K562 (cell line): ENCODE measurements around the gene SF3B3. TPM values are rescaled to one million over a fixed set of nuclear protein-coding genes. Genes with fewer than 3 reads are reported as not detected.

ENCODE experiments used
- ATAC-seq: fragments of 200-7000 bp; cut with Tn5 transposase; 3 replicates; pipeline ENCODE4 v1.9.1; 2020; ENCODE audit warnings: moderate library complexity
- BruUV-seq: library from RNA; stranded (reverse); fragments of 400-500 nt; replicated peaks from 2 replicates; lab custom pipeline; 2021; lab: Mats Ljungman, UMichigan
- CTCF ChIA-PET: fragments of 300-600 bp; formaldehyde crosslinking; extraction: SDS; loops from one replicate; lab custom pipeline; 2021; ENCODE audit warnings: low intra/inter-chr PET ratio; lab: Yijun Ruan, JAX
- POLR2A ChIA-PET: fragments of 300-600, 350-650 bp; sonication (Branson Sonifier 250); formaldehyde crosslinking; extraction: SDS; loops from one replicate; lab custom pipeline; 2021; ENCODE audit warnings: antibody characterized with exemption, inconsistent platforms; lab: Yijun Ruan, JAX
- DNase-seq, 4 experiments: peaks; one replicate each; pipeline versions ENCODE4 v3.0.0 to v3.0.0-alpha.2; 2011 to 2018; ENCODE audit warnings: low spot score in 3 of 4, mixed read lengths in 3 of 4; ENCODE audit errors: extremely low read depth in 1 of 4
- FAIRE-seq: peaks from 2 replicates; lab custom pipeline; 2011; peaks lifted over from hg19 to GRCh38; lab: Jason Lieb, UNC
- H2AFZ ChIP-seq: 2 replicates; pipeline ENCODE4 v1.6.0; 2011; ENCODE audit warnings: low read depth, low read length, control low read depth, inconsistent platforms
- H3K27ac ChIP-seq: fragments of 200-600 bp; 3 replicates; pipeline ENCODE4 v1.8.0; 2011; ENCODE audit warnings: low read depth, mild to moderate bottlenecking, control low read depth, inconsistent platforms, low read length, moderate library complexity, mixed read lengths; ENCODE audit errors: extremely low read depth
- H3K27me3 ChIP-seq, 2 experiments: fragments of 300-600 bp in 1 of 2; 2 replicates in 1 of 2; 3 replicates in 1 of 2; pipeline versions ENCODE4 v1.6.0 to v1.8.0; 2011; ENCODE audit warnings: inconsistent platforms in 2 of 2, low read length in 2 of 2, mild to moderate bottlenecking in 1 of 2, mixed read lengths in 1 of 2, moderate library complexity in 1 of 2; ENCODE audit not compliant: control insufficient read depth in 2 of 2, insufficient read depth in 2 of 2
- H3K36me3 ChIP-seq: fragments of 300-600 bp; 3 replicates; pipeline ENCODE4 v1.8.0; 2011; ENCODE audit warnings: mild to moderate bottlenecking, low read length, inconsistent platforms; ENCODE audit not compliant: control insufficient read depth, insufficient read depth
- H3K4me1 ChIP-seq, 2 experiments: fragments of 200-600 bp in 1 of 2; replicated peaks in 1 of 2; 2 replicates in 1 of 2; 3 replicates in 1 of 2; pipeline versions ENCODE4 v1.5.1 to v1.8.0; 2011; ENCODE audit warnings: inconsistent platforms in 2 of 2, low read length in 2 of 2, mild to moderate bottlenecking in 1 of 2, mixed read lengths in 1 of 2, moderate library complexity in 1 of 2; ENCODE audit not compliant: control insufficient read depth in 2 of 2, insufficient read depth in 2 of 2
- H3K4me2 ChIP-seq: 2 replicates; pipeline ENCODE4 v1.6.1; 2011; ENCODE audit warnings: low read length, control low read depth, inconsistent platforms, mixed read lengths; ENCODE audit not compliant: insufficient read depth
- H3K4me3 ChIP-seq: fragments of 200-600 bp; sonication (generic), shearing (Covaris generic); 2 replicates; pipeline ENCODE4 v1.5.1; 2016; ENCODE audit warnings: control low read depth, inconsistent platforms
- H3K79me2 ChIP-seq: fragments of 200-600 bp; 3 replicates; pipeline ENCODE4 v1.8.0; 2011; ENCODE audit warnings: low read length, inconsistent platforms; ENCODE audit not compliant: control insufficient read depth, insufficient read depth
- H3K9ac ChIP-seq, 2 experiments: 2 replicates each; pipeline versions ENCODE4 v1.6.0 to v1.6.1; 2011; ENCODE audit warnings: low read depth in 2 of 2, low read length in 2 of 2, control low read depth in 1 of 2, inconsistent platforms in 1 of 2, mild to moderate bottlenecking in 1 of 2, mixed read lengths in 1 of 2; ENCODE audit not compliant: insufficient read depth in 1 of 2
- H3K9me1 ChIP-seq: one replicate; pipeline ENCODE4 v1.6.0; 2011; ENCODE audit warnings: inconsistent platforms, mild to moderate bottlenecking, low read length, moderate library complexity; ENCODE audit not compliant: control insufficient read depth, insufficient read depth
- H3K9me3 ChIP-seq: replicated peaks from 2 replicates; pipeline ENCODE4 v1.5.1; 2011; ENCODE audit warnings: low read depth, low read length, inconsistent platforms; ENCODE audit not compliant: control insufficient read depth, insufficient read depth
- H4K20me1 ChIP-seq: replicated peaks from 2 replicates; pipeline ENCODE4 v1.6.1; 2011; ENCODE audit warnings: low read length, inconsistent platforms, mixed read lengths; ENCODE audit not compliant: control insufficient read depth, insufficient read depth
- CCAR2 ChIP-seq: fragments of 200-400 bp; formaldehyde crosslinking; IDR thresholded peaks from 2 replicates; pipeline ENCODE4 v1.6.1; 2017; ENCODE audit warnings: mild to moderate bottlenecking, low read depth, low read length
- CEBPB ChIP-seq: fragments of 450-650 bp; IDR thresholded peaks from 2 replicates; pipeline ENCODE4 v1.6.1; 2016; ENCODE audit warnings: missing genetic modification characterization, missing compliant biosample characterization
- POLR2H ChIP-seq: IDR thresholded peaks from 2 replicates; pipeline ENCODE4 v1.6.1; 2016; ENCODE audit warnings: missing genetic modification characterization, low read depth, mild to moderate bottlenecking, control low read depth, missing compliant biosample characterization, moderate library complexity
- RAD51 ChIP-seq: fragments of 450-650 bp; IDR thresholded peaks from 2 replicates; pipeline ENCODE4 v1.7.1; 2016; ENCODE audit warnings: low read depth, mild to moderate bottlenecking, borderline replicate concordance
- SMC3 ChIP-seq: conservative IDR thresholded peaks from 2 replicates; pipeline ENCODE4 v1.6.1; 2011; ENCODE audit warnings: low read depth, low read length, improper control_type of control experiment; ENCODE audit not compliant: insufficient read depth
- TEAD4 ChIP-seq, 2 experiments: sonication (generic) in 1 of 2; formaldehyde crosslinking in 1 of 2; IDR thresholded peaks; 2 replicates each; pipeline versions ENCODE4 v1.6.1 to v1.8.0; 2012 to 2022; ENCODE audit warnings: borderline replicate concordance in 1 of 2, inconsistent platforms in 1 of 2, low read length in 1 of 2, mild to moderate bottlenecking in 1 of 2, missing genetic modification reagents in 1 of 2
- ZBTB17 ChIP-seq: fragments of 450-650 bp; formaldehyde crosslinking; IDR thresholded peaks from 2 replicates; pipeline ENCODE4 v1.4.0; 2020; ENCODE audit warnings: mild to moderate bottlenecking
- ZNF143 ChIP-seq: sonication (generic); formaldehyde crosslinking; IDR thresholded peaks from 2 replicates; pipeline ENCODE4 v1.9.0; 2022; ENCODE audit warnings: mild to moderate bottlenecking, missing genetic modification reagents
- WGBS: fragments of 100-300 bp; shearing (Covaris generic); methylation state at CpG from one replicate; pipeline ENCODE4 v1.1.6; 2016; ENCODE audit warnings: low coverage, mixed read lengths; ENCODE audit not compliant: insufficient coverage; ENCODE audit errors: missing lambda C conversion rate; 5-methylcytosine and 5-hydroxymethylcytosine counted together
- in situ Hi-C: fragments of 300-500 bp; cut with MboI; formaldehyde crosslinking; loops from 4 replicates; pipeline ENCODE4 v1.15.0; 2018; ENCODE audit warnings: inconsistent platforms, mixed read lengths
- intact Hi-C: fragments of 100-400 bp; cut with micrococcal nuclease; formaldehyde crosslinking; loops from 2 replicates; pipeline ENCODE4 v1.14.2; 2022
- polyA plus RNA-seq, 8 experiments: library from polyadenylated mRNA; depleted of rRNA in 4 of 8; stranded (reverse) in 5 of 8; unstranded in 3 of 8; fragments of >200 nt; fragmentation: Nextera tagmentation in 2 of 8; fragmentation: Illumina TruSeq in 1 of 8; extraction: Ambion mirVana in 2 of 8; extraction: Trizol in 1 of 8; gene quantifications; 2 replicates each; pipeline versions ENCODE4 v1.2.1 to v1.2.3, GENCODE V29; 2011 to 2014; ENCODE audit warnings: inconsistent platforms in 1 of 8, missing spikeins in 1 of 8
- total RNA-seq, 7 experiments: library from RNA; depleted of rRNA in 6 of 7; stranded (reverse); fragments of >200 nt in 6 of 7; fragmentation: Illumina TruSeq in 2 of 7; extraction: Trizol in 2 of 7; gene quantifications; 2 replicates each; pipeline versions ENCODE4 v1.2.1 to v1.2.3, GENCODE V29; 2011 to 2021; ENCODE audit warnings: low replicate concordance in 1 of 7
- TF ChIP-seq, protein P1 (sequence below): sonication (generic); formaldehyde crosslinking; IDR thresholded peaks from 2 replicates; pipeline ENCODE4 v1.8.1; 2023; ENCODE audit warnings: mild to moderate bottlenecking, missing genetic modification reagents
- TF ChIP-seq, protein P2 (sequence below): sonication (generic); IDR thresholded peaks from 2 replicates; pipeline ENCODE4 v1.6.1; 2016
- TF ChIP-seq, protein P3 (sequence below), 3 experiments: fragments of 200-800 bp in 1 of 3; fragments of 250-450 bp in 1 of 3; fragments of 450-650 bp in 1 of 3; sonication (Bioruptor Pico) in 1 of 3; sonication (Bioruptor generic) in 1 of 3; formaldehyde crosslinking in 1 of 3; IDR thresholded peaks; 2 replicates each; pipeline versions ENCODE4 v1.6.1 to v1.8.0; 2016 to 2022; ENCODE audit warnings: mild to moderate bottlenecking in 2 of 3, missing genetic modification characterization in 2 of 3, missing compliant biosample characterization in 1 of 3, moderate library complexity in 1 of 3

The SF3B3 gene
- total and polyA plus RNA-seq, 9 of the 15 experiments (the other 6 are each of a cell fraction or from before 2014, with no cell fraction given): 98.9 to 546 (median 221) TPM

GRCh38 chr16:70576431-70577255, 53.0 kb downstream of the SF3B3 start:
- CTCF ChIA-PET: no interaction called here
- peak; percentile 57 for FAIRE-seq
- TF ChIP-seq SMC3 (no peak), TEAD4 (IDR thresholded peaks at IDR 0.05; ENCODE audit: low read length) (0 out of 2 replicates have a peak, but pooled peaks have one; percentile 16), TEAD4 (CRISPR knock-in tag; IDR thresholded peaks at IDR 0.05; ENCODE audit: borderline replicate concordance) (no peak), POLR2H (tag) (peak; percentile 34; the same call in 1 of the 2 replicates), ZBTB17 (CRISPR knock-in tag) (0 out of 2 replicates have a peak, but pooled peaks have one; percentile 43), ZNF143 (CRISPR knock-in tag) (no peak), CCAR2 (no peak), RAD51 (peak; percentile 35), CEBPB (tag) (peak; percentile 85)
- TF ChIP-seq, protein P1, sequence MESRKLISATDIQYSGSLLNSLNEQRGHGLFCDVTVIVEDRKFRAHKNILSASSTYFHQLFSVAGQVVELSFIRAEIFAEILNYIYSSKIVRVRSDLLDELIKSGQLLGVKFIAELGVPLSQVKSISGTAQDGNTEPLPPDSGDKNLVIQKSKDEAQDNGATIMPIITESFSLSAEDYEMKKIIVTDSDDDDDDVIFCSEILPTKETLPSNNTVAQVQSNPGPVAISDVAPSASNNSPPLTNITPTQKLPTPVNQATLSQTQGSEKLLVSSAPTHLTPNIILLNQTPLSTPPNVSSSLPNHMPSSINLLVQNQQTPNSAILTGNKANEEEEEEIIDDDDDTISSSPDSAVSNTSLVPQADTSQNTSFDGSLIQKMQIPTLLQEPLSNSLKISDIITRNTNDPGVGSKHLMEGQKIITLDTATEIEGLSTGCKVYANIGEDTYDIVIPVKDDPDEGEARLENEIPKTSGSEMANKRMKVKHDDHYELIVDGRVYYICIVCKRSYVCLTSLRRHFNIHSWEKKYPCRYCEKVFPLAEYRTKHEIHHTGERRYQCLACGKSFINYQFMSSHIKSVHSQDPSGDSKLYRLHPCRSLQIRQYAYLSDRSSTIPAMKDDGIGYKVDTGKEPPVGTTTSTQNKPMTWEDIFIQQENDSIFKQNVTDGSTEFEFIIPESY (CRISPR knock-in tag): no peak
- TF ChIP-seq, protein P2, sequence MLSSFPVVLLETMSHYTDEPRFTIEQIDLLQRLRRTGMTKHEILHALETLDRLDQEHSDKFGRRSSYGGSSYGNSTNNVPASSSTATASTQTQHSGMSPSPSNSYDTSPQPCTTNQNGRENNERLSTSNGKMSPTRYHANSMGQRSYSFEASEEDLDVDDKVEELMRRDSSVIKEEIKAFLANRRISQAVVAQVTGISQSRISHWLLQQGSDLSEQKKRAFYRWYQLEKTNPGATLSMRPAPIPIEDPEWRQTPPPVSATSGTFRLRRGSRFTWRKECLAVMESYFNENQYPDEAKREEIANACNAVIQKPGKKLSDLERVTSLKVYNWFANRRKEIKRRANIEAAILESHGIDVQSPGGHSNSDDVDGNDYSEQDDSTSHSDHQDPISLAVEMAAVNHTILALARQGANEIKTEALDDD: no peak
- TF ChIP-seq, protein P3, sequence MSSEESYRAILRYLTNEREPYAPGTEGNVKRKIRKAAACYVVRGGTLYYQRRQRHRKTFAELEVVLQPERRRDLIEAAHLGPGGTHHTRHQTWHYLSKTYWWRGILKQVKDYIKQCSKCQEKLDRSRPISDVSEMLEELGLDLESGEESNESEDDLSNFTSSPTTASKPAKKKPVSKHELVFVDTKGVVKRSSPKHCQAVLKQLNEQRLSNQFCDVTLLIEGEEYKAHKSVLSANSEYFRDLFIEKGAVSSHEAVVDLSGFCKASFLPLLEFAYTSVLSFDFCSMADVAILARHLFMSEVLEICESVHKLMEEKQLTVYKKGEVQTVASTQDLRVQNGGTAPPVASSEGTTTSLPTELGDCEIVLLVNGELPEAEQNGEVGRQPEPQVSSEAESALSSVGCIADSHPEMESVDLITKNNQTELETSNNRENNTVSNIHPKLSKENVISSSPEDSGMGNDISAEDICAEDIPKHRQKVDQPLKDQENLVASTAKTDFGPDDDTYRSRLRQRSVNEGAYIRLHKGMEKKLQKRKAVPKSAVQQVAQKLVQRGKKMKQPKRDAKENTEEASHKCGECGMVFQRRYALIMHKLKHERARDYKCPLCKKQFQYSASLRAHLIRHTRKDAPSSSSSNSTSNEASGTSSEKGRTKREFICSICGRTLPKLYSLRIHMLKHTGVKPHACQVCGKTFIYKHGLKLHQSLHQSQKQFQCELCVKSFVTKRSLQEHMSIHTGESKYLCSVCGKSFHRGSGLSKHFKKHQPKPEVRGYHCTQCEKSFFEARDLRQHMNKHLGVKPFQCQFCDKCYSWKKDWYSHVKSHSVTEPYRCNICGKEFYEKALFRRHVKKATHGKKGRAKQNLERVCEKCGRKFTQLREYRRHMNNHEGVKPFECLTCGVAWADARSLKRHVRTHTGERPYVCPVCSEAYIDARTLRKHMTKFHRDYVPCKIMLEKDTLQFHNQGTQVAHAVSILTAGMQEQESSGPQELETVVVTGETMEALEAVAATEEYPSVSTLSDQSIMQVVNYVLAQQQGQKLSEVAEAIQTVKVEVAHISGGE (CRISPR knock-in tag; IDR thresholded peaks at IDR 0.05): no peak

More at GRCh38 chr16:70576431-70577255, 53.0 kb downstream of the SF3B3 start:
- ATAC-seq: peak; percentile 31
- Histone ChIP-seq H3K27ac (peak overlapping the region; percentile 22; the same call in 1 of the 3 replicates), H3K9me1 (no peaks in the 10 kb centered on the region), H3K4me3 (no peak overlapping the region), H3K9ac (no peak overlapping the region), H3K36me3 (peaks cover 32% of the 10 kb centered on the region), H3K9me3 (no peaks in the 10 kb centered on the region), H3K27me3 (no peaks in the 10 kb centered on the region), H3K4me2 (no peak overlapping the region), H3K4me1 (peaks cover 5 to 8% of the 10 kb centered on the region in 2 experiments; a peak in 3 of 5 replicates), H3K79me2 (no peaks in the 10 kb centered on the region), H2AFZ (no peak overlapping the region), H4K20me1 (peaks cover 15% of the 10 kb centered on the region)
- in situ Hi-C loops: no loop called here
- BruUV-seq: no TSS peak
- POLR2A ChIA-PET: interaction anchor here (0.6 to 4.0 kb wide), 5 partner anchors 9 to 36 kb away, joined by 3 to 22 read pairs (median 3); no protein-coding TSS in a partner anchor
- 34% methylated on average over 10 of the region's 10 CpGs for WGBS
- intact Hi-C loops: loop anchor here (5.0 kb wide), 1 partner anchor 76 kb away; no protein-coding TSS in a partner anchor
- DNase-seq: peak in 1 of 4 experiments; percentile 25
